HG02610 (cell line): ENCODE results near the gene BMAL1.

Source experiments
- ATAC-seq: cut with Tn5 transposase; IDR thresholded peaks from one replicate; pipeline ENCODE4 v1.9.1; 2021; ENCODE audit warnings: mild to moderate bottlenecking, moderate library complexity; ENCODE audit not compliant: unreplicated experiment

BMAL1 gene

DNA sequence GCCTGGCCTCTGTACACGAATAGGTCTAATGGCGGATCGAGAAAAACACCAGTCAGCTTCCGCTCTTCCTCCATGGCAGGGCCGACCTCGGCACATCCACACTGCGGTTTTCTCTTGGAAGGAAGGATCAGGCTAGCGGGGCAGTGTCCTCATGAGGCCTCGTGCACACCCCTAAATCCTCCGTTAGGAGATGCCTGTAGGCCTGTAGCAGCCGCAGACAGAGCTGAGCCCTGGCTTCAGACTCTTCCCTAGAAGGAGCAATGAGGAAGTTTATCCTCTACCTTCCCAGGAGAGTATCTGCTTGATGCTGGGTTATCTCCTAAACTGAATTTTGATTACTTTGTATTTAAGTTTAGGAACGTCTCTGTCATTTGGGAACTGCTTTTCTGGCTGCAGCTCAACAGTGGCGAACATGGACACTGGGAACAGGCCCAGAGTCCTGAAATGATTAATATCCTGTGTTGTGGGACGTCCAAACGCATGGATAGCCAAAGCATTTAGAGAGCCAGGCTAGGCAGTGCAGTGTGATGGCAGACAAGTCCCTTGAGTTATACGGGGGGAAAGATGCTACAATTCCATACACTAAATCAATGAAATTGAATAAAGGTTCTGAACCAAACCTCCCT lies 16.5 kb upstream of the BMAL1 start:
- no peak for ATAC-seq

DNA sequence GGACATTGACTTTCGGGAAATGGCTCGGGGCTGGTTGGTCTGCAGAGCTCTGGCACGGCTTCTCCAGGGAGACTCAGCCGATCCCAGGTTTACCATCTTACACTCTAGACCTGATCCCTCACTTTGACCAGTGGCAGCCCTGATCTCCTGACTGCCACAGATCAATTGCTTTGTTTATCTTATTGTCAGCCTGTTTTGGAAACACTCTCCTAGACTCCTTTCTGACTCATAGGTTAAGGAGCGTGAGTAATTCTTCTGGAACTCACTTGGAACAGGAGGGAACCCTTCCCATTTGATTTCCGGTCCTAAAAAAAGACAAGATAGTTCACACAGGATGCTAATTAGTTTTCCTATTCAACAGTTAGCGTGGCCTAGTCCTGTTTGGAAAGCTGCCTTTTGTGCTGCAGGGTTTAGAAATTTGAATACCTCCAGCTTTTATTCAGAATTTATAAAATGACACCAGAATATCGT lies 16.0 kb upstream of the BMAL1 start:
- no peak for ATAC-seq

DNA sequence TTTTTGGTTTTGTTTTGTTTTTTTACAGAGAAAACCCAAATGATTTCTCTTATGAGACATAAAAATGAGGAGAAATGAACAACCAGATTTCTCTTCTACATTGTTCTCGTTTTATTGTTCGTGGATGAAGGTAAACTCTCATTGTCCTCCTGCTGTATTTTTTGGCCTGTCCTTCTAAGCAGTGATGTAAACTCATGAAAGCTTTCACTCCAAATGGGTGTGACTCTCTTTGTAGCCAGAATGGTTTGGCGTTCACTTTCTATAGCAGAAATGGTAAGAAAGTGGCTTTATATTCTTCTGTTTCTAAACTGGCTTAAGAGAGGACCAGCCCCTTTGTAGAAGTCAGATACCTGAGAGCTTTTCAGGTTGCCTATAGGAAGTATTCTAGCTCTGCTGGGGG lies 15.5 kb upstream of the BMAL1 start:
- ATAC-seq = no peak

DNA sequence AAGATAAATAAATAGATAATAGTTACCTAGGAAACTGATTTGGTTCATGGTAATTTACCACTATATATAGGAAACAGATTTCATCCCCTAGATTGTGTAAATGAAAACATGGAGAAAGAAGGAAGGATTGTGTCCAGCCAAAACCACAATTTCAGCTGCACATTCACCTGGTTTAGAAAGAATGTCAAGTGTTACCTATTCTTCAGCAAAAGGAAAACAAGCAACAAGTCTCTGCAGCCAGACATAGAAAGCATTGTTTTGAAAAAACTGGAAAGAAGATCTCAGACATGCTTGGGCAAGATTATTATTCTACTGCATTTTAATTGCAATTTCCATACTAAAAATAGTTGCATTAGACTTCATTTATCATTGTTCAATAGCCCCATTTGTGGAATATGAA lies 8.8 kb upstream of the BMAL1 start:
- no peak for ATAC-seq

DNA sequence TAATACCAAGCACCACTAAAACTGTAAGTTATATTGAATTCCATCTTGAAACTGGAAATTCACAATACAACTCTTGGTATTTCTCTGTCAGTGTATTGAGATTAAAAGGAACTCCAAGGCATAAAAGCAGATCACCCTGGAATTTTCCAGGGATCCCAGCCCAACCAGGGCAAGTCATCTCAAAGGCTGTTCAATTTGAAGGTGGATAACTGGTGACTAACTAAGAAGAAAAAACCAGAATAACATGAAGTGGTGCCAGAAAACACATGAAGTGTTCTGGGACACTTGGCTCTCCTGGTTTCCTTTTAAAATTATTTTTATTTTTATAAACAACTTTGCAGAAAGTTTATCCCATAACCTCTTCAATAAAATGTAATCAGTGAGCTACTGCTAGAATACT lies 7.8 kb upstream of the BMAL1 start:
- ATAC-seq = no peak

DNA sequence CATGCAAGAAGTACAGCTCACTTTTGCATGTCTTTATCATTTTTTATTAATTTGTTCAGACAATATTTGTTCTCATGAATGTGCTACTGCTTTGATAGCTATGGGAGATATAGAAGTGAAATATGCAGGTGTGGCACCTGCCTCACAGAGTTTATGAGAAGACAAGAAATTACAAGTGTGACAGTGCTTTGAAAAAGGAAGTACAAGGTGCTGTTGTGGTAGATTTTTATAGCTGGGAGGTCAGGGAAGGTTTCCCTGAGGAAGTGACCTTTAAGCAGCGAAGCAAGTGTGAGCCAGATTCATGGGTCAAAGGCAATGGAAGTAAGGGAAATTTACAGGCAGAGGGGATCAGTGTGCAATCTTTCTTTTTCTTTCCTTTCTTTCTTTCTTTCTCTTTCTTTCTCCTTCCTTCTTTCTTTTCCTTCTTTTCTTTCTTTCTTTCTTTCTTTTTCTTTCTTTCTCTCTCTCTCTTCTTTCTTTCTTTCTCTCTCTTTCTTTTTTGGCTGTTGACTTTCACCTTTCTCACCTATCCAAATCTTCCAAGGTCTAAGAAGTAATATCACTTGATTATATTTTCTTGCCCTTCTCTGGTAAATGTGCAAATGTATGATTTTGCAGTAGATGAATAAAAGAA lies 6.4 kb upstream of the BMAL1 start:
- no peak for ATAC-seq

DNA sequence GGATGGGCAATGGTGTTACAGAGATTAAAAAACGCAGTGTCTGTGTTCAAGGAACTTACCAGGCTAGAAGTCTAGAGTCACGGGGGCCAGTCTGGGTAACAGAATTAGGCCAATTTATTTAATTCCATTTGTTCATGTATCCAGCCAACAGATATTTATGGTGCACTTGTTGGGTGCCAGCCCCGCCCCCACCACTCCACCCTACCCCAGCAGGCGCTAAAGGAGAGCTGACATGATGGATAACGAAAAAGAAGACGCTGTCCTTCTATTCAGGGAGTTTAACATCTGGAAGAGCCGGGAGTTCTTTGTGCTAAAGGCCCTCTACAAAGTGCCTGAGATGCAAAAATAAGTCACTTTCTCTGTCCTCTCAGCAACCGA lies 1.1 kb upstream of the BMAL1 start:
- ATAC-seq = no peak

DNA sequence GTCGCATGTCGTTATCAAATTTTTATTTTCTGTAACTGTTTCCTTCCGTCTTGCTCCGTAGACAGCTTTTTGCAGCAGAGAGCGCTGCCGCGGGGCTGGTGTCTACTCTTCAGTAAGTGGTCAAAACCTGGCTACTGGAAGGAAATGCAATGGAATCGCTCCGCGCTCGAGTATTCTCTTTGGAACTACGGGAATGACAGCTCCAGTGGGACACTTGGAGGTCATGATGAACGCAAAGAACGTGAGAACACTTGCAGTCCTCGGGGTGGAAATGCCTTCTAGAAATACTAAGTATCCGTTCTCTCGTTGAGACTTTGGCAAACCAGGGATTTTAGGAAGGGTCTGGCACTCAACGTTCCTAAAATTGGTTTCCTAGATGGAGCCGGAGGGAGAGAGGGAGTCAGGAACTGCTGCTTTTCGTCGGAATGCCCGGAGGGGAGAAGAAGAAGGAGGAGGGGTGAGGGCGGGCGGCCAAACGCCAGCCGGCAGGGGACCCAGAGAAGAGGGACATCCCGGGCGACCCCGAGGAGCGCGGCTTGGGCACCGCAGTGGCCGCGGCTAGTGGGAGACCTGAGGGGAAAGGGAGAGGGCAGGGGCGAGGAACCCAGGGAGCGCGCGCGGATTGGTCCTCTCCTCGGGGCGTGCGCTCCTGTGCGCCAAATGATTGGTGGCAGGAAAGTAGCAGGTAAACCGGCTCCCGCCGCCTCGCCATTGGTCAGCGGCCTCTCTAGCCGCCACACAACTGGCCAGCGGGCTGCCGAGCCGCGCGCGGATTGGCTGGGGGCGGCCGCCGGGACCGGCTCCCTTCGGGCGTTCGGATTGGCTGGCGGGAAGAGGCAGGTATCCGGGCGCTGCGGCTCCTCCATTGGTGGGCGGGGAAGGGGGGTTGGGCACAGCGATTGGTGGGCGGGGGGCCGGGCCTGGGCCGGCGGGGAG lies 490 bp upstream of the BMAL1 start:
- peak; percentile 91 for ATAC-seq

DNA sequence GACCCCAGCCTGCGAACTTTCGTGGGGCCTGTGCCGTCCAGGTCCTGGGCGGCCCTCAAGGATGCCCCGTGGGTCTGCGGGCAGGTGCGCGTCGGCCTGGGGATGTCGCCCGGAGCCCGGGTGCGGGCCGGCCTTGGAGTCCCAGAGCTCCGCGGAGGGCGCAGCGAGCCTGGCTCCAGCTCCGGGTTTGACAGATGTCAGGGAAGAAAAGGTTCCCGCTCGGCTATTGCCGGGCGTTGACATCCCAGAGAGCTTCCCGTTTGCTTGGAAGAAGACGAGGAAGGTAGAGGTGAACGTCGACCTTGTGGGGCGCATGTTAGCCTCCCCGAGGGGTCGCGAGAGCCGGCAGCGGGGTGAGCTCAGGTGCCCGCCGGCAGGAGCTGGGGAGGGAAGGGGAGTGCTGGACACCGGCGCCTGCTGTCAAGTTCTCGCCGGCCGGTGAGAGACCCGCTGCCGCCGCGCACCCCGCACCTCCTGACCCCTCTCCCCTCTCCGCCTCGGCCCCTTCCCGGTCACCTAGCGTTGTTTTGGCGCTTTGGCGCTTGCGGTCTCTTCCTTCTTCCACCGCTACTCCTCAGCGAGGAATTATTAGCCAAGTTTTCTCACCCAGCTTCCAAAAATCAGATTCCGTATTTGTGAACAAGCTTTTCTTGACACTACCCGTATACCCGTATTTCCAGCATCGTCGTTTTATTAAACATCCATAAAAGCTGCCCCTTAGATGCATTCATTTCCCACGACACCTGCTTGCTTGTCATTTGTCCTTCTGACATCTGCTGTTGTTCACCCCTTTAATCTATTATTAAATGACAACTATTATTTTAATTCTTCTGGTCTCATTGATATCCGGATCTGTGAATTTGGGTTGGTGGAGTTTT lies 1.3 kb downstream of the BMAL1 start:
- no peak for ATAC-seq

DNA sequence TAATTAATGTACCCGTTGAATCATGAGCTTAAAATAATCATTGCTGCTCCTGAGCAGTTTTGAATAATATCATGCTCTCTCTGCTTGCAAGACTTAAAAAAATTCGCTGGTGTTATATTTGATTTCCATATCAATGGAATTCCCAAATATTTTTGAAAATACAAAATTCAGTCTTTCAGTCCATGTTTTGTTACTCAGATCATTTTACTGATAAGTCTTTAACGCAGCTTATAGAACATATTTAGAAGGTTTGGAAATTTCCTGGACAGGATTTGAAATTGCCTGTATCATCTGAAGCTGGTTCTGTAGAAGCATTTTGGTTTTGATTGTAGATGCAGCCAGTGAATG lies 1.9 kb downstream of the BMAL1 start:
- ATAC-seq = no peak

DNA sequence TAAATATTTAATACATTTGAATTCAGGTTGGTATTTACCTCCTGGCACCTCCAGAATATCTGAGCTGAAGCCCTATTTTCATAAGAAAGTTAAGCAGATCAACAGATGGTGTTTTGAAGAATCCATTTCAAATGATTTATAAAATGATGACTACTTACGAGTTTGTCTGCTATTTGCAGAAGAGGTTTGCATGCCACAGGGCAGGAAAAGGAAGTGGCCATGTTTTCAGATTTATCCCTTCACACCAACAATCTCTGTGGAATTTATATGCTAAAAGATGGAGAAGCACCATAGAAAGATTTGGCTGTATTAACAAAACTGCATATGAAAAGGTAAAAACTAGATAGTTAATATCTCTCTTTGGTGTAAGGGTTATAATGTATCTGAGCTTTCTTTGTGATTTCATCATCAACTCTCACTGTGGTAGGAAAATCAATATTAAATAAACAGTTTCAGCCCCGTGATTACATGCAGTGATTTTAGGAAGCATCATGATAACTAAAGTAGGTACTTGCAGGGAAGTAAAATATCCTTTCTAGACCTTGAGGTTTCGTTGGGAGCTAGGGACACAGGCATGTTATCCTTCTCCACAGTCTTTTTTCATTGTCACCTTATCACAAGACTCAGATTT lies 2.6 kb downstream of the BMAL1 start:
- ATAC-seq = no peak

DNA sequence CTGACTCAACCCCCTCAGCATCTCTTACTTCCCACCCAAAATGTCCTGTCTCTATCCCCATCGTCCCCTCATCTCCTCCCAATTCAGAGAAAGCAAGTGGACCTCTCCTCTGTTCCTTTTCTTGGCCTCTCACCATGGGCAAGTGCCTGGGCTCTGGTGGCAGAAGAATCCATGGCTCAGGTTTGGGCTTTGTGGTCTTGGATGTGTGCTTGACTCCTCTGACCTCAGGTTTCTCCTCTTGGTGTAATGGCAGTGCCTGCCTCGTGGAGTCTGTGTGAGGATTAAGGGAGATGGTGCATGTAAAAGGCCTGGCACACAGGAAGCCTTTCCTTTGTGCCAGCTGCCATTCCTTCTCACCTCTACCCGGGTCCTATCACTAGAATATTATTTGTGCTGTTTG lies 3.2 kb downstream of the BMAL1 start:
- ATAC-seq = no peak

DNA sequence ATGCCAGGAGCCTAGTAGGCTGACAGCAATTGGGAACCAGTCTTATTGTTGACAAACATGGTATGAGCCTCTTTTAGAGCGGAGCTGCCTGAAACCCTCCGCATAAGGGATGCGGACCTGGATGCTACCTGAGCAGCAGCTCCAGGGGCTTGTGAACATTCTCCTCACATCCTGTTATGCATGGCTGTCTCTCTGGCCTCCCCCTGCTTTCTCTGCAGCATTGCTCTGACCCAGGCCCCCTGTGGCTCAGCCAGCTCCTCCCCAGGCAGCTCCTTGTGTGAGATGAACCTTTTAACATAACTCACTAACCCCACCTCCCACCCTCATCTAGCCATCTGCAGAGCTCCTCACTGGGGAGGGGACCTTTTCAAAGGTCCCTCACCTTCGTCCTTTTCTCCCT lies 6.0 kb downstream of the BMAL1 start:
- ATAC-seq = no peak

DNA sequence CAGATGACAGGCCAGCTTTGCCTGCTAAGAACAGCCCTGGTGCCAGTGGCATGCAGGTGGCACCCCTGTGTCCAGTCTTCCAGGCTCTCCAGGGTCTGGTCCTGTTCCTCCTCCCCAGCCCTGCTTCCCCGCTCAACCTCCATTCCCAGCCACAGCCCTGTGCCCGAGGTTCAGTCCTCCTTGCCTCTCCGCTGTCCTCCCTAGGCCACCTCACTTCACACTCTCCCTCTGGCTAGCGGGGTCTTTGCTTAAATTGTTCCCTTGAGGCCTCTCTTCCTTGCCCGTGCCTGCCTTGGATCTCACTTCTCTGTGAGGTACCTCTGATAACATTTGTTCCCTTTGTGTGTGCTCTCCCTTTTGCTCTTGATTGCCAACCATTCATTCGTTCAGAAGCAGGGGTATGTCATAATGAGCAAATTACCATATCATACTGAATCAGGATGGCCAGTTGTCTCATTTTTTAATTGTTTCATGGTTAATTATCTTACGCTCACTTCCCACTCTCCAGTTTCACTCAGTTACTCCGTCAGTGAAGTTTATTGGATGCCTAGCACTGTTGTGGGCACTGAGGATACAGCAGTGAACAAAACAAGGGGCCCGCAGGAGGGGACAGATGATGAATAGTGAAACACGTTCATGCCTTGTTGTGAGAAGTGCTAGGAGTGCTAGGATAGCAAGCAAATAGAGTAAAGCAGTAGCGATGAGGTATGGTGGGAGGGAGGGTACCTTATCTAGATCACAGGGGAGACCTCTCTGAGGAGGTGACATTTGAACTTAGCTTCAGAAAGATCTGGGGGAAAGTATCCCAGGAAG lies 7.4 kb downstream of the BMAL1 start:
- ATAC-seq = no peak

DNA sequence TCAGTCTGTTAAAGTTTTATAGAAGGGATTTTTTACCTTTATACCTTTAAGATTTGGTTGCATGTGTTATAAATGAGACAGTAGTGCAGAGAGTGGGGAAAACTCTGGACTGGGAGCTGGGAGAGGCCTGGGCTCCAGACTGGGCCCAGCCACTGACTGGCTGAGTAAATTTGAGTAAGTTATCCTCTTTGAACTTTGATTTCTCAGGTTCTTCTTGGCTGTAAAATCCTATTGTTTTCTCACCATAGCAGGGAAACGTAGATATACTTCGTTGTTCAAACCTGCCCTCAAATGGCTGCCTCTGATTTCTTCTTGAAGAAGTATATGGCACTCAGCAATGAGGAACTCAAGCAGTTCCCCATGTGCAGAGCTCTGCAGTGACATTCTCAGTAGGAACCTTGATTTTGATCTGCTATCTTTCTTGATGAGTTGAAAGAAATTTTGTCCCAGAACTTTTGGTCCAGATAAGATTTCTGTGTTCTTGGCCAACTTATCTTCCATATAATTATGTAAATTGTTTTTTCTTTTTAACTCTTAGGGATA lies 8.8 kb downstream of the BMAL1 start:
- ATAC-seq = no peak

DNA sequence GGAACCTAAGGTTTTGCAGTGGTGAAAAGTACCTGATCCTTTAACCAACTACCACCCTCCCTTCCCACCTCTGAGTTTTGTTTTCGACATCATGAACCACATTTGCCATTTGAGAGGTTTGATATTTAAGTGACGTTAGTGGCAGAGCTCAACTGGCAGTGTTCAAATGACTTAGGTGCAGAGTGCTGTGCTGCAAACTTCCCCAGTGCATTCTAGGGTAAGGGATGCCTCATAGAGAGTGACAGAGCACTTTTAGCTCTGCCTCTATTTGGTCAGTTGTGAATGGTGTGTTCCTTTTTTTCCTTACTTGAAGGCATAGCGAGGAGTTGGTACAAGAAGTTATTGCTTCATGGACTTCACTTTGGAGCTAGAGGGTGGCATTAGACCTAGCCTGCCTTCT lies 9.4 kb downstream of the BMAL1 start:
- ATAC-seq = no peak

DNA sequence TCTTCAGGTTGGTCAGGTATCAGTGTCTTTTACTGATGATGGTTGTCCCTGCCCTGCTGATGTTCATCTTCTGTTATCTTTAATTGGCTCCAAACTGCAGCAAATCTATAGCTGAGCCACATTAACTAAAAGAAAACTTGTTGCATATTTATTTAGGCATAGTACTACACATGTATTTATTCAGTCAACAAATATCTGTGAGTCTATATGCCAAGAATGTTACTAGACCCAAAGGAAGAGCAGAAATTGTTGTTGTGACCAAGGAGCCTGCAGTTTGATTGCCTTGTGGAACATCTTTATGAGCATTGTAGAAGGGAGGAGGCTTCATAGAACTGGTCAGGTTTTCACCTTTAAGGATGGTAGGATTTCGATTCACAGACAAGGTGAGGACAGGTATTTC lies 10.1 kb downstream of the BMAL1 start:
- ATAC-seq = no peak

DNA sequence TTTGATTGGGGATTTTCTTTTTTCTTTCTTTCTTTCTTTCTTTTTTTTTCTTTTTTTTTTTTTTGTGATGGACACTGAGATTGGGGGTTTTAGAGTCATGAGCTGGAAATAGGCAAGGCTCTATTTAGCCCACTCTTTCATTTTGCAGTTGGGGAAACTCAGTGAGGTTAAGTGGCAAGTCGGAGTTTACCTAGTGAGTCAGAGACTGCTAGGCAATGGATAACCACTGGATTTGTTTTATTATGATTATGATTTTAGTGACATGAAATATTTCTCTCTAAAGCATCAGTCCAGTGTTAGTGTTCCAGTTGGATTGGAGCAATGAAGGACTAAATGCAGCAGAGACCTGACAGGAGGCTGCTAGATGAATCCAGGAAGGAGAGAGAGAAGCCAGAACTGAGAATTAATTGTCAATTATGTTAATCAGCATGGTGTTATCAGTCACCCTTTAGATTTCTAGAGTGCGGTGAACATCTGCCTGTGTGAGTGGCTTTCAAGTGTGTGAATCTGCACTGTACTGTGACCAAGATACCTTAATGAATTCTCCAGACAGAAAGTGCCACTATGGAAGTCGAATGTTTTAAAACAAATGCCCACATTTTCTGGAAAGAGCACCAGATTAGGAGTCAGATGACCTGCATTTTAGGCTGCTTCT lies 10.9 kb downstream of the BMAL1 start:
- peak; percentile 49 for ATAC-seq

DNA sequence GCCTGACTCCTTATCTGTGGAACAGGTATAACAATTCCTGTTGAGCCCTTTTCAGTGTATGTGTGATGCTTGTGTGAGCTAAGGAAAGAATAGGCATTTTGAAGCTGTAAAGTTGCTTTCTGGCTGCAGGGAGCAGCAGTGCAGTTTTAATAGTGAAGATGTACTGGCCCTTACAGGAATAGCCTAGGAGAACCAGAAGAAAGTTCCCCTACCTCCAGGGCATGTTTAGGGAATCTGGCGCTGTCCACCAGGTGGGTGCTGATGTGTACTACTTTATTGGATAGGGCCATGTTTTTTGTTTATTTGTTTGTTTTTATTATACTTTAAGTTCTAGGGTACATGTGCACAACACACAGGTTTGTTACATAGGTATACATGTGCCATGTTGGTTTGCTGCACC lies 11.5 kb downstream of the BMAL1 start:
- peak; percentile 1 for ATAC-seq
